NK-92 treated with Interleukin-12 subunit alpha and Interleukin-12 subunit beta, amount 100 ng/mL, for 24 hours (cell line): ENCODE results near the gene ACE.
"Not testable (repeated sequence)": the region's sequence is repeated elsewhere in the genome, so short reads cannot be mapped to it uniquely, and the experiment has no call there.

Source experiments
- DNase-seq: peaks from one replicate; lab custom pipeline; 2025; lab: John Stamatoyannopoulos, UW

The ACE gene

DNA sequence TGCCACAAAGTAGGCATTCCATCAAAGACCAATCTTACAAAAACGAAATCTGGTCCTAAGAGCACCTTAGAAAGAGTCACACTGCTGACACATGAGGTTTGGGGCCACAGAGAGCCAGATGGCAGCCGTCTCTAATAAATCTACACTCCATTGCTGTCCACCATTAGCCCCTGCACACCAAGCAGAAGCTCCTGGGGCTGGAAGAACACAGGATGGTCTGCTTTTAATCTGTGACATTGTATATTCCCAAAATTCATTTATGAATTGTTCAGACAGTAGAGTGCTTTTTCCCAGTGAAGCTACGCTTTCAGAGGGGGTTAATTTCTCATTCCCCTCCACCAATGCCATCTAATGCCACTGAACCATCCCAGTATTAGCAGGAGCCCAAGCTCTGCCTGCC is 32.4 kb upstream of the ACE start:
- DNase-seq, result no peak

DNA sequence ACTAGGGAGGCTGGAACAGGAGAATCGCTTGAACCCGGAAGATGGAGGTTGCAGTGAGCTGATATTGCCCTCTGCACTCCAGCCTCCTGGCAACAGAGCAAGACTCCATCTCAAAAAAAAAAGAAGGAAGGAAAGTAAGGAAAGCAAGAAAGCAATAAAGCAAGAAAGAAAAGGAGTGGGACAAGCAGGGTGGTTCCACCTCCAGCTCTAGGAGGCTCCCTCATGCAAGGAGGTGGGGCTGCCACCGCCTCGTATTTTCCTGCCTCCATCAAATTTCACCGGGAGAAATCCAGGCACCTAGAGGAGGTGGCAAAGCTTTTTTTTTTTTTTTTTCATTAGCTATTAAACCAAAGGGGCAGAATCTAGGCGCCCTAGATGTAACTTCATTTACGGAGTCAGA is 31.8 kb upstream of the ACE start:
- DNase-seq, result no peak

DNA sequence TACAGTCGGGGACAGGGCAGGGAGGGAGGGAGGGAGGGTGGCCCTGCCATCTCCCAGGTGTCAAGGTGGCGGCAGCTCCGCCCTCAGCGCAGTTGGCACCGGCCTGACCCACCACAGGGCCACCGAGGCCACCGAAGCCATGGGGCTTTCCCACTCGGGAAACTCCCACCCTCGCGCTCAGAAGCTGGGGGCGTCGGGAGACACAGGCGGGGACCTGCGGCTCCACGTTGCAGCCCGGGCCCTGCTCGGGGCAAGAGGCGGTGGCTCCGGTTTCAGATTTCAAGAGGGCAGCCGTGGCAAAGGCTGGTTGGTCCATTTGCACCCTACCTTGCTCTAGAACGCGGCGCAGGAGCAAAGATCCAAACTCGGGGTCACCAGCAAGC is 31.3 kb upstream of the ACE start:
- no peak for DNase-seq

DNA sequence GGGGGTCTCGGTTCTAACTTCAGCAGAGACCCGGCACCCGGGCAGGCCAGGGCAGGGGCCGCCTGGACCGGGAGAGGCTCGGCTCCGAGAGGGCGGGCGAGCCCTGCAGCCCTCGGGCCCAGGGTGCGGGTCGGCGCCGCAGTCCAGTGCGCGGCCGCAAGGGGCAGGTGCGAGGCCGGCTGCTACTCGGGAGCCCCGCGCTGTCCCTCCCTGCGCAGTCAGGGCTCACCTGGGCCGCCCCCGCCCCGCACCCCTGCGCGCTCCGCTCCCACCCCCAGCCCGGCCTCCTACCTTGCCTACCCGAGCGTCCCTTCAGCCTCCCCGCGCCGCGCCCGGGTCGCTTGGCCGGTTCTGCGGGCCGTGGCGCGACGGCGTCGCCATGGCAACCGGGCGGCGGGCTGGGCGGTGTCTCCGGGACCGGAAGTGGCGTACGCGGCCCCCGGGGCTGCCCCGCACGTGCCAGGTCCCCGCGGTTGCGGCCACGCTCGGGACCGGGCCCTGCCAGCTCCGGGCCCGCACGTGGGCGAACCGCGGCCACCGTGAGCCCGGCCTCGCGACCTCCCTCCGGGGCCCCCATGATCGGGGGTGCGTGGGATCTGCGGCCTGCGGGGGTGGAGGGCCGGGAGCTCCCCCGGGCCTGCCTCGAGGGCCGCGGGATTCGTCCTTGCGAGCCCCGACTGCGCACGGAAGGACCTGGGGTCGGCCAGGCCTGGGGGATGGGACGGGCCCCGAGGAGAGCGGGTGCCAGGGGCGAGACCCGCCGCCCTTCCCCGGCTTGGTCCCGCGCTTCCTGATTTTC is 30.7 kb upstream of the ACE start, which contains the start of gene CYB561:
TSS of gene CYB561 (minus strand) at position 353 of the 799 bp plus-strand sequence. CDS start 8,759 bp downstream, outside the sequence.
- no peak for DNase-seq

DNA sequence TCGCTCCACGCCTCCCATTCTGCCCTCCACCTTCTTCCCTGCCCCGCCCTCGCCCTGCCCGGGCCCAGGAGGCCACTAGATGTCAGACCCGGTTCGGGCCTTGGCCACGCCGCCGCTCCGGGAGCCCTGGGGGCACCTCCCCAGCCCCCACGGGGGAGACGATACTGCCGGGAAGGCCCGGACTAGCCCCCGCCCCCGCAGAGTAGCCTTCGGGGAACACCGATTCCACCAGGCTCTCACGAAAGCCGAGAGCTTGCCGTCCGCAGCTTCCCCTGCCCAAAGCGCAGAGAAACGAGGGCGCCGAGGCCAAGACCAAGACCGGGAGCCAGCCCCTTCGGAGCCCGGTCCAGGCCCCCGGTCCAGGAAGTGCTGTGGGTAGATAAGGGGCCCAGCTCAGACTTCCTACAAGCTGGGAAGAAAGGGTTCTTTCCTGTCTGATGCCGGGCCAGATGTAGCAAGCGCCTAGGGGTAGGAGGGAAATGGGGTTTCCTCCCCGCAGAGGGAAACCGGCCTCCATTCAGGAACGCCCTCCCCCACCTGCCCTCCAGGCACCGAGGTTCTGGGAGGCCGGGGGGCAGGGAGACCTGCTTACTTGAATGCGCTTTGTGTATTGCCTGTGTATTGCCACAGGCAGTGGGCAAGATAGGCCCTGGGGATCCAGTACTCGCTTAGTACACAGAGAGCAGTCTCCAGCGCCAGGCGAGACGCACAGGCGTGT is 29.9 kb upstream of the ACE start:
- DNase-seq, result no peak

DNA sequence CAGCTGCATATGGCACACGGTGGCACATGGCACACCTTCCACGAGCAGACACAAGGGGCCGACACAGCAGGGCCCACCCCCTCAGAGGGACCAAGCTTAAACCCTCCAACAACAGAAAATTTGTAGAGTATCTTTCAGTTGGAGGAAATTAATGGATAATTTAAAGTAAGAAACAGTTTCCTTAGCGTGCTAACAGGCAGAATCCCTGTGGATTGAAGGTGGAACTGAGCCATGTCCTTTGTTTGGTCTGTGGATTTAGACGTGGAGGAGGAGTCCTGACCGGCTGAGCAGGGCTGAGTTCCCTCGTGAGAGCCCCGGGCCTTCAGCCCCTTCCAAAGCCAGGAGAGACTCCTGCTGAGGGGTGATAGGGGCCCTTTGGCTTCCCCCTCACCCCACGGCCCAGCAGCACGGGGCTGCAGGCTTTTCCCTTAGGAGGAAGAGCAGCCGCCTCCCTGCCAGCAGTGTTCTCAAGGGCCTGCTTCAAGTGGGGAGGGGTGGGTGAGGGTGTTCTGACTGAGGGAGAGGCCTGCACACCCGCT is 29.3 kb upstream of the ACE start:
- no peak for DNase-seq

DNA sequence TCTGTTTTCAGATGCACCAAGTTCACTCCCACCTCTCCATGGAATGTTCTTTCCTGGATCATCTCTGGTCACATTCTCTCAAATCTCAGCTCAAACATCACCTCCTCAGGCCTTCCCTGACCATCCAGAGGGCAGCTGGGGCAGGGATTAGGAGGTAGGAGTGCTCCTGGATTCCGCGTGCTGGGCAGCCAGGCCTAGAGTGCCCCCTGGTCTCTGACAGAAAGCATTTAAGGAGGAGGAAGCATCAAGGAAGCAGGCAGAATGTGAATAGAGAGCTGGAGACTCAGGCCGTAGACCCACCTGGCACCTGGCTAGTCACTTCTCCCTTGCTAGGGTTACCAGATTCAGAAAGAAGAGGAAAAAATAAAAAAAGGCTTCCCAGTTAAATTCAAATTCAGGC is 28.2 kb upstream of the ACE start:
- DNase-seq, result no peak

DNA sequence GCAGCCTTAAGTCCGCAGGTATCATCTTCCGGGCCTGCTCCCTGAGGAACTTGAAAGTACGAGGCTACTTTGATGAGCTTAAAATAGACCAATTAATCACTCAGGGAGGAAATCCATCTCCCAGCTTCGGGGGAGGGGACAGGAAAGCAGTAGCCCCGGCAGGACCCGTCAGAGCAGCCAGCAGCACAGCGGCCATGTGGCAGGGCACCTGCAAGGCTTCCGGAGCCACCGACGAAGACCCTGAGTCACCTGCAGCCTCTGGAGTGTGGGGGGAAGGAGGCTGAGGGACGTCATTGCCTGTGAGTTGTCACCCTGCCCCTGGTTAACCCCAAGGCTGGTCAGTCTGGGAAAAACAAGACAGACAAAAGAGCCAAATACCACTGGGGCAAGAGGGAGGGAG is 26.3 kb upstream of the ACE start:
- no peak for DNase-seq

DNA sequence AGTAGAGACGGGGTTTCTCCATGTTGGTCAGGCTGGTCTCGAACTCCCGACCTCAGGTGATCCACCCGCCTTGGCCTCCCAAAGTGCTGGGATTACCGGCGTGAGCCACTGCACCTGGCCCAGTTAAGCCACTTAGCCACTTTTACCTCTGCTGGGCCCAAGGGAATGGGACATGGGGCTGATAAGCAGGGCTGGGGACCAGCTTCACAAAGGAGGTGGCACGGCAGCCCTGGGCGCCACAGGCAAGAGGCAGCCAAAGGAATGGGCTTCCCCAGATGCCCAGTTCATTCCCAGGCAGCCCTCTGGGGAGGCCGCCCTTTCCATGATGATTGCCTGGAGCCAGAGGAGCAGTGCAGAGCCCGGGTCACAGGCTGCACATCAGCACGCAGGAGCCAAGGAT is 25.7 kb upstream of the ACE start:
- no peak for DNase-seq

DNA sequence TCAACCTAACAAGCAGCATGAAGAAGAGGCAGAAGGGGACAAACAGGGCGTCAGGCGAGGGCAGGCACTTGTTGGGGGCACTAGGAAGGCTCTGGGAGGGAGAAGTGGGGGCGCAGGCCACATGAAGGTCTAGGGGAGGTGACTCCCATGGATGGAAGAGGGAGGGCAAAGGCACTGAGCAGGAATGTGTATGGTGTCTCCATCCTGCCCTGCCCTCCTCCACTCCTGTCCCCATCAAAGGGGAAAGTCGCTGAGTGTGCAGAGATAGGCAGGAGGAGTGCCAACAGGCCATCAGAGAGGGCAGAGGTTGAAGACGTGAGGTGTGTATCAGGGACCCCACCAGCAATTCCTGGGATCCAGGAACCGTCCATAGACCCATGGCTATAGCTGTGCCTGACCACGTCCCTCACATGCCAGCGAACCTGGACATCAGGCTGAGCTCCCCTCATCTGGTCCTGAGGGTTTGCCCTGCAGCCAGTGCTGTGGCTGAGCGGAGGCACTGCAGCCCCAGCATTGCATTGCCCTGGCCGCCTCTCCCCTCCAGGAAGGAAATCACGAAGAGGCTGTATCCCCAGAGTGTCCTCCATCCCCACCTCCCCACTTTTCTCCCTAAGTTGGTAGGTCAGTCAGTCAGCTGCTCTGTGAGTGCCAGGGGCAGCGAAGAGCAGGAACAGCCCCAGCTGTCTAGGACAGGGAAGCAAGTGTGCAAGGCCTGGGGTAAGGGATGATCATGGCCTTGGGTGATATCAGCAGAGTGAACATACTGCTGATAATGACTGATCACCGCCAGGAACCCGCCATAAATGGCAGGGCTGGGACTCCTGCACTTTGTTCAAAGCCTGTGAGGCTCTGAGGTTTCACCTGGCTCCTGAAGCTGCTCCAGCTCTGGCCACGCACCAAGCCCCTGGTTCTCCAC is 24.6 kb upstream of the ACE start:
- no peak for DNase-seq

DNA sequence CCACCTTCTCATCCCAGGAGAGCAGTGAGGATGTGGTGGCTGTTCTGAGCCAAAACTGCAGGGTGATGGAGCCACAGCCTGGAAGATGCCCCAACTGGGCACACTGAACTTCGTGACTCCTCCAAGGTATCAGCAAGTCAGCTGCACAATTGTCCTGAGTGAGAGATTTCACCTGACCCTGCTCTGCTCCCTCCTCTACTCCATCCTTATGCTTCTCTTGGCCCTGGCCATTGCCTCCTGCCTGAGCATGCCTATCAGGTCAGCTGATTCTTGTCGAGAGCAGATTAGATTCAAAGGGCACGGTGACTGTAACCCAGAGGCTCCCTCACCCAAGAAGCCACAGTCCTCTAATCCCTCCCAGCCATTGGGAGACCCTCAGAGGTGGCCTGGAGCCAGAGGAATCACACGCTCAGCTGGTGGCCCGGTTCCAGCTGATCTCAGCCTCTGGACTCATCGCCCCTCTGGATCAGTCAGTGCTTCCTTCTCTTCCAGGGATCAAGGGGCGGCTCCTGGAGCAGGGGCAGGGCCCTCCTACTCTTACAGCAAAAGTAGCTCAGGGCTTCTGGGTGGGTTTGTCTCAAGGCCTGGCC is 23.8 kb upstream of the ACE start:
- DNase-seq, result no peak

DNA sequence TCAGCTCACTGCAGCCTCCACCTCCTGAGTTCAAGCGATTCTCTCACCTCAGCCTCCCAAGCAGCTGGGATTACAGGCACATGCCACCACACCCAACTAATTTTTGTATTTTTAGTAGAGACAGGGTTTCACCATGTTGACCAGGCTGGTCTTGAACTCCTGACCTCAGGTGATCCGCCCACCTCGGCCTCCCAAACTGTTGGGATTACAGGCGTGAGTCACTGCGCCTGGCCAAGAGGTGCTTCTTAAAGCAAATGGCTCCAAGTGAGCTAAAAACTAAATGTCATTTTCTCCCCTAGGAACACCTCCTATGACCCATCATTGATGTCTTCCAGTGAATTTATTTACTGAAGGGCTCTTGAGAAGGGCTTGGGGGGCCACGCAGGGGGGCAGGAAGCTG is 22.5 kb upstream of the ACE start:
- DNase-seq, result not testable (repeated sequence)

DNA sequence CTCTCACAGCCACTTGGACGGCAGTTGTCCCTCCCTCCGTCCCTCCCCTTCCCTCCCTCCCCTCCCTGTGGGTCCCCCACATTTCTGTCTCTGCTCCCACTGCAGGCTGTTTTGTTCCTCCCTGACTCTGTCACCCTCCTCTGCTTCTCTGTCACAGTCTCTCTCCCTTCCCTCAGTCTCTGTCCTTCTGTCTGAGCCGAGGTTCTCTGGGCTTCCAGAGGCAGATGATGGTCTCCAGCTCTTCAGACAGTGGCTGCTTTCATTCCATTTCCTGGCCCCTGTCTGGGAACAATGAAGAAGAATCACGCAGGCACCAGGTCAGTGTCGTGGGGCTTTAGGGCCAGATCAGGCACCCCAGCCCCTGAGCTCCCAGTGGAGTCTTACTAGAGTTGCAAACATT is 21.9 kb upstream of the ACE start:
- no peak for DNase-seq

DNA sequence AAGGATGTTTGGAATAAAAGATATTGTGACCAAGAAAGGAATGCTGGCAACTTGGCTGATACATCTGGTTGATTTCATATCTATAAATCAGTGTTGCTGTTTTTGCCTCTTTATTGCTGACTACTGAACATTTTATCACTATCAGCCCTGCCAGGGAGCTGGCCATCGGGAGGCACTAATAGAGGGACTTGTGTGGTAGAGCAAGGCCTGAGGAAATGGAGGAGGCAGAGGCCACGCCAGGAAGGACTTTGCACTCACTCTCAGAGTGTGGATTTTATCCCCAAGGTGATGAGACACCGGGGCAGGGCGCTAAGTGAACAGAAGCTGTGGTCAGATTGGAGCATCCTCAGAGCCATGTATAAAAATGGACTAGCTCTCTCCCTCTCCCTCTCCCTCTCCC is 21.4 kb upstream of the ACE start:
- no peak for DNase-seq

DNA sequence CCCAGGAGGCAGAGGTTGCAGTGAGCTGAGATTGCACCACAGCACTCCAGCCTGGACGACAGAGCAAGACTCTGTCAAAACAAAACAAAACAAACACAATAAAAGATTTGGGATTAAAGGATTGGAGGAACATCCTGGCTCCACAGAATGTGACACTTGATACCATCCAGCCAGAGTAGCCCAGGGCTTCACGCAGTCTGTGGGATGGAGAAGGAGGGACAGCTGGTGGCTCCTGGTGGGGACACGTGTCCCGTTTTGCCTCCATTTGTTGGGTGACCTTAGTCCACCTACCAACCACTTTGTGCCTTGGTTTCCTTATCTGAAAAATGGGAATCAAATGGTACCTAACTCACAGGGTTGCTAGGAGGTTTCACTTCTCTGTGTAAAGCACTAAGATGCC is 18.4 kb upstream of the ACE start:
- DNase-seq, result no peak

DNA sequence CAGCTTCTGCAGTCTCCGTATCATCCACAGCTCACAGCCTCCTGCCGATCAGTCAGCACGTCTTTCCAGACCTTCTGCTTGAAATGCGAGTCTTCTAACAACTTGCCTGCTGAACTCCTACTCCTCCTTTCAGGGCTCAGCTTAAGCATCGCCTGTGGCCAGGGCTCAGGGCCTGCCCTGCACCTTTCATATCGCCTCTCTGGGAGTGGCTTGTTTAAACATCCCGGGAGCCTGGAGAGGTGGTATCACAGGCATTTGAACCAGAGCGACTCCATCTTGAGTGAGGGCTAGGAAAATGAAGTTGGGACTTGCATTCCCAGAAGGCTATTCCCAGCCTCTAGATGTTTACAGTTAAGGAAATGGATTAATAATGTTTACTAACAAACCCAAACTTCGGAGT is 16.8 kb upstream of the ACE start:
- DNase-seq, result no peak

DNA sequence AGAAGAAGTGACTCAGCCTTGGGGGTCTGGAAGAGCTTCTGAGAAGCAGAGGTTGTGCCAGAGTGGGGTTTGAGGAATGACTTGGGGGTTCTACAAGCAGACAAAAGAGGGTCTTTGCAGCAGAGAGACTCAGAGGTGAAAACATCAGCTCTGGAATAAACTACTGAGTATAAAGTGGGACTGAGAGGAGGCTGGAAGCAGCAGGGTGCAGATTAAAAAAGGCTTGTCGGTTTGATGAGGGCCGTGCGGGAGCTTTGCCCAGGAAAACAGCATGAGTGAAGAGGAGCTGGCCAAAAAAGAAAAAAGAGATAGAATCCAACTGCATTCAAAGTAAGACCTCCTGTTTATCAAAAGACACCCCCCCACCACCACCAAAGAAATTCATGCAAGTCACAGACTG is 13.1 kb upstream of the ACE start:
- no peak for DNase-seq

DNA sequence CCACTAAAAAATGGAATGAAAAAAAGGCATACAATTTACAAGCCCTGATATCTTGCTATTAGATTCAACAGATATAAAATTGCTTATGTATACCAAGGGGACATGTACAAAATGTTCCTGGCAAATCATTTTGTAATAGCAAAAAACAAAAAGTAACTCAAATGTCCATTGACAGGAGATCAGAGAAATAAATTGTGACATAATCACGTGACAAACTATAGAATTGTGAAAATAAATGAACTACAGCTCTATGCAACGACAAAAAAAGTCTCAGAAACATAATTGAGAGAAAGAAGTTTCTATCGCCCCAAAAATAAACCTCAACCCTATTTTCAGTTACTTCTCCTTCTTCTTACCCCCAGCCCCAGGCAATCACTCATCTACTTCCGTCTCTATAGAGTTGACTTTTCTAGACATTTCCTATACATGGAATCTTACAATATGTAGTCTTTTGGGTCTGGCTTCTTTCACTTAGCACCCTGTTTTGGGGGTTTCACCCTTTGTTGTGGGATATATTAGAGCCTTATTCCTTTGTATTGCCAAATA is 12.1 kb upstream of the ACE start:
- DNase-seq, result no peak

DNA sequence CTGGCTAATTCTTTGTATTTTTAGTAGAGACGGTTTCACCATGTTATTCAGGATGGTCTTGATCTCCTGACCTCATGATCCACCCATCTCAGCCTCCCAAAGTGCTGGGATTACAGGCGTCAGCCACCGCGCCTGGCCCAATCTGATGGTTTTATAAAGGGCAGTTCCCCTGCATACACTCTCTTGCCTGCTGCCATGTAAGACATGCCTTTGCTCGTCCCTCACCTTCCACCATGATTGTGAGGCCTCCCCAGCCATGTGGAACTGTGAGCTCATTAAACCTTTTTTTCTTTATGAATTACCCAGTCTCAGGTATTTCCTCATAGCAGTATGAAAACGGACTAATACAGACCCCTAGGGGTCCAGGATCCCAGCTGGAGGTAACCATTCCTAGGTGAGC is 8.8 kb upstream of the ACE start:
- not testable (repeated sequence) for DNase-seq

DNA sequence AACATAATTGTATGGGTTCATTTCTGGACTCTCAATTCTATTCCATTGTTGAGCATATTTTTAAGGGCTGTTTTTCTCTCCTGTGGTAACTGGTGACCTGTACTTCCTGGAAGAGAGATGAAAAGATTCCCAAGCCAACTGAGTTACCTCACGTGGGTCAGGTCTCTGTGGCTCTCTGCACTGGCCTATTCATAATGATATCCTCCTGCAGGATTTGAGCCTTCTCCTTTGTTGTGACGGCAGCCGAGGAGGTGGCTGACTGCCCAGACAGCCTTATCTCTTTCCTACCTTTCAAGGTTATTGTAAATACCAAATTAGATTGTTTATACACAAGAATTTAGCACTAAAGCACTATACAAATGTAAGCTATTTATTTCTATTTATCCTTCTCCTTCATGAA is 2.7 kb upstream of the ACE start:
- DNase-seq, result no peak

DNA sequence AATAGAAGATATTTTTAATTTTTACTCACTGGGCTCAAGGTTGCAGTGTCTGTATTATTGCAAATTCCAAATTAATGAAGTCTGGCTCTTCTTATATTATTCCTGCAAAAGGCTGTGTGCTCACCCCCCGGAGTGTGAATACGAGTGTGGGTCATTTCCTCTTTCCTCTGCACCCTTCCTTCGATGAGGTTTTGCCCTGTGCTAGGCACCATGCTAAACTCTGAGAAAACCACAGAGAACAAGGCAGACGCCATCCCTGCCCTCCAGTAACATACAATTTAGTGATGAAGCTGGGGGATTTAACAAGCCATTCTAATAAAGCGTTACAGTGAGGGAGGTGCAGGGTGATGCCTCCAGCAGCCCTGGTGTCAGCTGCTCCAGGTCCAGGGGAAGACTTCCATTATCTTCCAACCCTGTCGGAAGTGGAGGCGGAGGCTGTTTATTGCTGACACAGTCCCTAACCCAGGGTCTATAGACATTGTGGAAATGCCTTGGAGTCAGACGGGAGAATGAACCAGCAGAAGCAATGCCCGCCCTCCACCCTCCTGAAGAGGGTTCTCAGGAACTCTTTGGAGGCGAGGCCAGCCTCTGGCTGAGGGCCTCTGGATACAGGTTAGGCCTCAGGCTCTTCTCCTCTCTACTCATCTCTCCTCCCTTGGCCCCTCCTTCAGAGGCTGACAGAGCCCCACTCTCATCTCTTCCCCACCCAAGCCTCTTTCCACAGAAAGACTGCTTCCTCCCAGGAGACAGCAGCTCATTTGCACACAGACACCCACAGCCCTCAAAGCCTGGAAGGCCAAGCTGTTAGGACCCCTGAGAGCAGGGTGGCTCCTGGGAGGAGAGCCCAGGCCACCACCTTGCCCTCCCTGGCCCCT is 2.0 kb upstream of the ACE start:
- DNase-seq, result no peak
